Brain microvascular endothelial cell (primary cell): ENCODE measurements around the gene YJEFN3.

Experiments used
- DNase-seq: peaks from one replicate; pipeline ENCODE4 v3.0.0-alpha.2; 2020
- H3K27ac ChIP-seq: fragments of 250-450 bp; sonication (Bioruptor Pico); 2 replicates; pipeline ENCODE4 v1.5.1; 2020; ENCODE audit warnings: mild to moderate bottlenecking, moderate library complexity
- H3K27me3 ChIP-seq: fragments of 250-450 bp; sonication (Bioruptor Pico); replicated peaks from 2 replicates; pipeline ENCODE4 v1.5.1; 2020; ENCODE audit warnings: mild to moderate bottlenecking
- H3K36me3 ChIP-seq: fragments of 250-450 bp; sonication (Bioruptor Pico); replicated peaks from 2 replicates; pipeline ENCODE4 v1.5.1; 2020; ENCODE audit warnings: mild to moderate bottlenecking
- H3K4me3 ChIP-seq: 2 replicates; pipeline ENCODE4 v1.5.1; 2011; ENCODE audit warnings: low read depth, mild to moderate bottlenecking, control low read depth, low read length, moderate library complexity
- in situ Hi-C: cut with HindIII; loops from 2 replicates; pipeline ENCODE4 v1.10.0; 2017; ENCODE audit warnings: low sequenced_read_pairs, low pct_ligation_motif_present
- TF ChIP-seq, protein P1 (sequence below): IDR thresholded peaks from 2 replicates; pipeline ENCODE4 v1.5.1; 2011; ENCODE audit warnings: low read depth, mild to moderate bottlenecking, moderate library complexity, low read length, control low read depth, inconsistent platforms; ENCODE audit errors: missing control alignments

YJEFN3 gene

DNA sequence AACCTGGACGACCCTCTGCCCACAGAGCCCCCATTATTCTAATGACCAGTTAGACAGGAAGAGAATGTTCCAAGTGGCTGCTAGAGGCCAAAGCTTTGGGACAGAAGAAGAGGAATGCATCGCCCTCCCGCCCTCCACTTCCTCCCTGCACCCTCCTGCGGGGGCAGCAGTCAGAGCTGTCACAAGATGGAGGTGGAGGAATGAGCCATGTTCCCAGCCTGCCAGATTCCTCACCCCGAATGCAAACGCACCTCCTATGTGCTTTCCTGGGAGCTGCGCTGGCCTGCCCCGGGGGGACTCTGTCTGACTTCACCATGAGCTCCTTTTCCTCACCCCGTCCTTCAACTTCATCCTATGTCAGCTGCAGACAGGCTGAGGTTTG, 1.7 kb downstream of the YJEFN3 start:
- Histone ChIP-seq H3K36me3 (peaks cover 13% of the 10 kb centered on the region), H3K4me3 (no peak overlapping the region), H3K27ac (no peak overlapping the region), H3K27me3 (no peaks in the 10 kb centered on the region)
- TF ChIP-seq, protein P1, sequence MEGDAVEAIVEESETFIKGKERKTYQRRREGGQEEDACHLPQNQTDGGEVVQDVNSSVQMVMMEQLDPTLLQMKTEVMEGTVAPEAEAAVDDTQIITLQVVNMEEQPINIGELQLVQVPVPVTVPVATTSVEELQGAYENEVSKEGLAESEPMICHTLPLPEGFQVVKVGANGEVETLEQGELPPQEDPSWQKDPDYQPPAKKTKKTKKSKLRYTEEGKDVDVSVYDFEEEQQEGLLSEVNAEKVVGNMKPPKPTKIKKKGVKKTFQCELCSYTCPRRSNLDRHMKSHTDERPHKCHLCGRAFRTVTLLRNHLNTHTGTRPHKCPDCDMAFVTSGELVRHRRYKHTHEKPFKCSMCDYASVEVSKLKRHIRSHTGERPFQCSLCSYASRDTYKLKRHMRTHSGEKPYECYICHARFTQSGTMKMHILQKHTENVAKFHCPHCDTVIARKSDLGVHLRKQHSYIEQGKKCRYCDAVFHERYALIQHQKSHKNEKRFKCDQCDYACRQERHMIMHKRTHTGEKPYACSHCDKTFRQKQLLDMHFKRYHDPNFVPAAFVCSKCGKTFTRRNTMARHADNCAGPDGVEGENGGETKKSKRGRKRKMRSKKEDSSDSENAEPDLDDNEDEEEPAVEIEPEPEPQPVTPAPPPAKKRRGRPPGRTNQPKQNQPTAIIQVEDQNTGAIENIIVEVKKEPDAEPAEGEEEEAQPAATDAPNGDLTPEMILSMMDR, result no peak
- in situ Hi-C loops, result no loop called here
- no peak for DNase-seq

DNA sequence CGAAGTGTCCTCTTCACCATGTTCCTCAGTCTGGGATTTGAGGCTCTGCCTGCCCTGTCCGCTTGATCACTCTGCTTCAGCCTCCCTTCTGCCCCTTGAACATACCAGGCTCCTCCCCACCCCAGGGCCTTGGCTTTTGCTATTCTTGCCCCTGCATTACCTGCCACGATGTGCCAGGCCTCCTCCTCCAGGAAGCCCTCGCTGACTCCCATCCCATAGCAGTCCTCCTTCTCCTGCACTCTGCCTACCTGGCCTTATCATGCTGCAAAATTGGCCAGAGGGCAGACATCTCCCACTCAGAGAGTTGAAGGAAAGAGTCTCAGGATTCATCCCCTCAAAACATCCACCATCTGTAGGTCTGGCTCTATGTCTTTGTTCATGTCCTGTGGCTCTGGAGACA, 2.2 kb downstream of the YJEFN3 start:
- Histone ChIP-seq H3K4me3 (no peak overlapping the region), H3K36me3 (peaks cover 13% of the 10 kb centered on the region), H3K27me3 (no peaks in the 10 kb centered on the region), H3K27ac (no peak overlapping the region)
- in situ Hi-C loops, result no loop called here
- TF ChIP-seq, protein P1, result no peak
- no peak for DNase-seq

DNA sequence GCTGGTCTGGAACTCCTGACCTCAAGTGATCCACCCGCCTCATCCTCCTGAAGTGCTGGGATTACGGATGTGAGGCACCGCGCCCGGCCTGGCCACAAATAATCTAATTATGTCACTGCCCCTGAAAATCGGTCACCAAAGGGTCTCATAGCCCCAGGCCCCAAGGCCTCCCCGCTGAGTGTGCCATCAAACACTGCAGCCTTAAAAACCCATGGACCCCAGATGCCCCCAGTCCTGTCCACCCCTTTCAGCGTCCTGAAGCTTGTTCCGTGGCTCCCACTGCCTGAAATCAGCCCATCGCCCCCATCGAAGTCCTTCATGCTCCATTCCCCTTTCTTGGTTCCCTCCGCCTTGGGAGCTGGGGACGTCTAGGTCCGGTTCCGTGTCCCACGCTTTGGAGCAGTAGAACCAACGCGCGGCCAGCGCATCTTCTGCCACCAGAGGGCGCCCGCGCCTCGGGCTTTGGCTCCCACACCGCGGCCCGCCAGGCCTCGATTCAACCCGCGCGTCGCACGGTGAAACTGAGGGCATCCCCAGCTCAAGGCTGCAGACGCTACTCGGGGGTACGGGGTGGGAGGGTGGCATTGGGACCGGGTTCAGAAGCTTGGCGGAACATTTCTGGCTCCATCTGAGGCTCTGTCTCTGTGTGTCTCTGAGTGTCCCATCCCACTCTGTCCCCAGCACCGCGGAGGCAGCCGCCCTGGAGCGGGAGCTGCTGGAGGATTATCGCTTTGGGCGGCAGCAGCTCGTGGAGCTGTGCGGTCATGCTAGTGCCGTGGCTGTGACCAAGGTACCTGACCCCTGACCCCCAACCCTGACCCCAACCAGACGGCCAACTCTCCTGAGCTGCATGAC, 3.5 kb downstream of the YJEFN3 start:
- TF ChIP-seq, protein P1, result peak; percentile 98
- DNase-seq, result peak; percentile 52
- Histone ChIP-seq H3K27ac (no peak overlapping the region), H3K36me3 (peaks cover 8% of the 10 kb centered on the region), H3K27me3 (no peaks in the 10 kb centered on the region), H3K4me3 (no peak overlapping the region)
- in situ Hi-C loops, result no loop called here

DNA sequence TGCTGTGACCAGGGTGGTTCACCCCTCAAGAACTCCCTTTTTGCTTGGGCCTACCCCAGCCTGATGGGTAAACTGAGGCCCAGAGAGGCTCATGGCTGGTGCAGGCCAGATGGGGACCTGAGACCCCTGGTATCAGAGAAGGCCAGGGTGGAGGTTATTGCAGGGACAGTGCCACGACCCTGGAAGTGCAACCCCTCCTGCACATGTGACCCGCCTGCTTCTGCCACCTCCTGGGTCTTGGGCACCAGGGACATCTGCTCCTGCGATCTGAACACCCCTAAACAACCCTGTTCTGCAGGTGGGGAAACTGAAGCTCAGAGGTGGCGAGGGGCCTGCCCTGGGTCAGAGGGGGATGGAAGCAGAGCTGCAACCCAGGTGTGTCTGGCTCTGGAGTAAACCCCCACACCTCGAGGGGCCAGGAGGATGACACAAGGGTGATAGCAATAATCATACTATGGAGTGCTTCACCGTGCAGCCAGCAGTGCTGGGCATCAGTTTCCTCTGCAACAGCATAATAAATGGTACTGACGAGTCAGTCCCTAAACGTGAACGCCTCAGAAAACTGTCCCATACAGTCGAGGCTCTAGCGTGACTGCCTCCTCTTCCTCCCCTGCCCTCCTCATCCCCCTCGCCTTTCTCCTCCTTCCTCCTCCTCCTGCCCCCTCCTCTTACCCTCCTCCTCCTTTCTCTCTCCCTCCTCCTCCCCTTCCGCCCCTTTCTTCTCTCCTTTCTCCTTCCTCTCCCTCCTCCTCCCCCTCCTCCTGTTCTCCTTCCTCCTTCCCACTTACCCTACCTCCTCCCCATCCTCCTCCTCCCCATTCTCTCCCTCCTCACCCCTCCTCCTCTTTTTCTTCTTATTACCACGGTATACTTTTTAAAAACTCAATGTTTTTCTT, 4.3 kb downstream of the YJEFN3 start:
- no peak for DNase-seq
- Histone ChIP-seq H3K27ac (no peak overlapping the region), H3K4me3 (no peak overlapping the region), H3K36me3 (peaks cover 3% of the 10 kb centered on the region), H3K27me3 (peaks cover 3% of the 10 kb centered on the region)
- TF ChIP-seq, protein P1, result no peak
- in situ Hi-C loops, result no loop called here

DNA sequence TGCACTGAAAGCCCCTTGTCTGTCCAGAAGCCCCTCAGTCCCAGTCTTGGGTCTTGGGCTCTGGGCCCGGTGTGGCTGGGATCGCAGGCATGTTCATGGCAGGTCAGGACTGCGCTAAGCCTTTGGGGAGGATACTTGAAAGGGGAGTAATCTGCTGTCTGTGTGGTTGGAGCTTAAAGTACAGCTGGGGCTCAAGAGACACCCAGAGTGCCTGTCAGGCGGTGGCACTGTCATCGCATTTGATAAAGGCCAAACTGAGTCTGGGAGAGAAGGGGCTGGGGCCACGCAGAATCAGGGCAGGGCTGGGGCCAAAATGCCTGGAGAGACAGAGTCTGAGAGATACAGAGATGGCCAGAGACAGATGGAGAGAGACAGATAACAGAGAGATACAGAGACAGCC, 5.1 kb downstream of the YJEFN3 start:
- H3K4me3 ChIP-seq, result no peak overlapping the region
- DNase-seq, result no peak
- in situ Hi-C loops, result no loop called here
- no peak overlapping the region for H3K27ac ChIP-seq
- no peaks in the 10 kb centered on the region for H3K36me3 ChIP-seq
- peaks cover 9% of the 10 kb centered on the region for H3K27me3 ChIP-seq
- TF ChIP-seq, protein P1, result no peak
